Right renal cortex interstitium (tissue), 3 donors: Measurements from ENCODE around the gene CENPO. TPM values are rescaled to one million over a fixed set of nuclear protein-coding genes. Genes with fewer than 3 reads are reported as not detected.

Experiments used
- DNase-seq, 3 donors: peaks; one replicate each; pipeline ENCODE4 v3.0.0-alpha.2; 2013; ENCODE audit warnings: low read depth in 3 of 3, low spot score in 2 of 3
- polyA plus RNA-seq, 3 donors: library from polyadenylated mRNA; unstranded; fragments of 120-200 nt; gene quantifications; one replicate each; pipeline ENCODE4 v1.2.1, GENCODE V29; 2013; ENCODE audit not compliant: insufficient read length in 3 of 3

CENPO gene
- polyA plus RNA-seq, 3 donors = 19.9 to 21.6 (median 20.7) TPM

DNA sequence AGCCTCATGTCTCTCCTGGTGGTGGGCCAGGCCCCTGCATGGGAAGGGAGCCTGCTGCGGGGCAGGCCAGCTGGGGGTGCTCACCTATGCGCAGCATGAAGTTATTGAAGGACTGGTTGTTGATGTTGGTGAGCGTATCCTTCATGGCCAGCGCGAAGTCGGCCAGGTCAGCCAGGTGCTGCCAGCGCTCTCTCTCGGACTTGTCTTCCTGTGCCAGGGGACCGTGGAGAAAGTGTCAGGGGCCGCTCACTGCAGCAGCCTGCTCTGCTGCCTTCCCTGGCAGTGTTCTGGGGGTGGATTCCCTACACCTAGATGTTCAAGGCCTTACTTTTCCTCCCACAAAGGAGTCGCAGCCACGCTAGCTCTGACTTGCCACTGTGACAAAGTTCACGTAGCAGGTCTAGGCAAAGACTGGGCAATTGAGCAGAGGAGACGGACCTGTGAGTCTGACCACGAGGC is 28.2 kb downstream of the CENPO start:
- no peak for DNase-seq

DNA sequence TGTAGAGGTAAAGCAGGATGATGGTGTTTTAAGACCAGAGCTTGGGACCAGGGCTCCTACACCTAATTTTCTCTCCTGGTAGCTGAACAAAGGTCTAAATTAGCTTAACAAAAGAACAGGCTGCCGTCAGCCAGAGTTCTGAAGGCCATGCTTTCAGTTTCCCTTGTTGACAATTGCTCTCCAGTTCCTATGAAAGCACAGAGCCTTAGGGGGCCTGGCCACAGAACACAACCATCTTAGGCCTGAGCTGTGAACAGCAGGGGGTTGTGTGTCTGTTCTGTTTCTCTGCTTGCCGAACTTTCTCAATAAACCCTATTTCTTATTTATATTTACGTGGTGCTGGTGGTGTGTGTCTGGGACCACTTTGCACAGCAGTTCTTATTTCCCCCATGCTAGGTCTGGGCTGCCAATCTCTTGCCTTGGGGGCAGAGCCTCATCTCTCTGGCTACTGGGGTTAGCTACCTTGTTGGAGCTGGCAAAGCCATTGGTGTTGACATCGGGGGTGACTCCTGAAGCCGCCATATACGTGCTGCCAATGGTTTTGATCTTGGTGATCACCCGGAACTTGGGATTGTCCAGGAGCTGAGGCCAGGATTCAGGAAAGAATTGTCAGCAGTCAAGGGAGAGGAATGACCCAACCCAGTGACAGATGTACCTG is 29.0 kb downstream of the CENPO start:
- DNase-seq = no peak

DNA sequence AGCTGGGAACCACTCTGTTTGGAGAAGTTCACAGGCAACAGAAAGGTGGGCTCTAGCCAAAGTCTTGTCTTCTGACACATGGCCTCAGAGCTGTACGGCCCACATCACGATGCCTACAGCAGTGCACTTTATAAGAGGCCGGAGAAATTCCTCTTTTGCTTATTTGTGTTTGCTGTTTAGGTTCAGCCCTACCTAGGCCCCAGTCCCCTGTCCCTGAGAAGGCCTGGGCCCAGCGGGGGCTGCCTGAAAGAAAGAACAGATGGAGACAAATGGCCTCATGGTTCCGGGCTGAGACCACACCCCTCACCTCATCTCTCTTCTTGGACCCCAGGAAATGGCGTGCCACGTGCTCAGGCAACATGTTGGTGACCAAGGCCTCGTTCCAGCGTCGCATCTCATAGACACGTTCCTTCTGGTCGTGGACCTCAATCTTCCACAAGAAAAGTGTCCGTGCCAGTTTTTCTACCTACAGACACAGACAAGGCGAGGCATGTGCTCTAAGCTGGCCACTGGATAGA is 30.9 kb downstream of the CENPO start:
- no peak for DNase-seq

DNA sequence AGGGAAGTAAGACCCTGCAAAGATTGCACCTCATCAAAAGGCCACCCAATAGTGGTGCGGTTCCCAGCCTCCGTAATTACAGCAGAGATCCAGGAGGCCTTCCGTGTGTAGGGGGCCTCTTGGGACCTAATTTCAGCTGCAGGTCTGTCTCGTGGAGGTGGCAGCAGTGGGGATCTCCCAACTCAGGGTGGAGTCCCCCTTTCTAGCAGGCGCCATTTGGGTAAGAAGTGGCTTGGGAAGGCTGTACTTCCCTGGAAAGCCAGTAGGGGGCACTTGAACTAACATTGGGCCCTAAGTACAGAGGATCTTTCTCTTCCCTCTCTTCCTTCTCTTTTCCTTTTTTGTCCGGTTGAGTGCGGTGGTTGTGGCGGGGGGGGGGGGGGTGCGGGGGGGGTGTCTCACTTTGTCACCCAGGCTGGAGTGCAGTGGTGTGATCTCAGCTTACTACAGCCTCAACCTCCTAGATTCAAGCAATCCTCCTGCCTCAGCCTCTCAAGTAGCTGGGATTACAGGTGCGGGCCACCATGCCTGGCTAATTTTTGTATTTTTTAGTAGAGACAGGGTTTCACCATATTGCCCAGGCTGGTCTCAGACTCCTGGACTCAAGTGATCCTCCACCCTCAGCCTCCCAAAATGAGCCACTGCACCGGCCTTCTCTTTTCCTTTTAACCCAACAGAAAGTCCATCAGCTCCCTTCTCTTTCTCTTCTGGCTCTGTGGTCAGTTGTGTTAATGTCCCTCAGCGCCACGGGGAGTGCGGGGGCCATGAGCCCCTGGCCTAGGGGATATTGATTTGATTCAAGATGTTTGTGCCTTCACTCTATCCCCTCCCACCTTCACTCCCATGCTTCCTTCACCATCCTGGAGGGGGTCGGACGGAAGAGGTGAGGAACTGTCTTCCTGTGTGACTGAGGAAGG is 32.0 kb downstream of the CENPO start:
- no peak for DNase-seq

DNA sequence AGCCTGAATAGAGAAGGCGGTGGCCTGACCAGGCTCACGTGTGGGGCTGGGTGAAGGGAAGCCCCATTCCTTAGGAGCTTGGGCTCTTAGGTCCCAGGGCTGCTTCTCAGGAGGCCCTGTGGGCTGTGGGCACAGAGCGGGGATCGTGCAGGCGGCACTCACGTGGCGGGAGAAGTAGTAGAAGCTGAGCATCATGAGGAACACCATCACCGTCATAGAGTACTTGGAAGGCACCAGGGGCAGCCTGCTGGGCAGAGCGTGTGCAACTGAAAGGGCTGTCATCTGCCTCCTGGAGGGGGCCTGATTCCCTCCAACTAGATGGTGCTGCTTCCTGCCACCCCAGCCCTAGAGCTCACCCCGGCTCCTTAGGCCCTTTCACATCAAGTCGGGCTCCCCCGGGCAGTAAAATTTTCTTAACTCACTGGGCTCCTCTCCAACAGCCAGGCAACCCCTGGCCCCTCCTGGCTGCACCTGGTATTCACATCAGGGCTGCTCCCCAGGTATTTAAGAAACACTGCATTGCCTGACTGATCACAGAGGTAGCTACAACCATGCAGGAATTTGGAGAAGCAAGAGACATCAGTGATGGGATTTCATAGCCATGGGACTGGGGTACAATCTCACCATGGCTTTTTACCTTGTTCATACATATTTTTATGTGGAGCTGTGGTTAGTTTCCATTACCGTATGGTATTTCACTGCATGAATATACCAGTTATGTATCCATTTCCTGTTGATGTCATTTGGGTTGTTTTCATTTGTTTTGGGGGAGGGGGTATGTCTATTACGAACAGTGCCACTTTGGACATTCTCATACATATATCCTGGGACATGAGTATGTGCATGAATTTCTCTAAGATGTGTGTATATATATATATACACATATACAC is 32.9 kb downstream of the CENPO start:
- no peak for DNase-seq

DNA sequence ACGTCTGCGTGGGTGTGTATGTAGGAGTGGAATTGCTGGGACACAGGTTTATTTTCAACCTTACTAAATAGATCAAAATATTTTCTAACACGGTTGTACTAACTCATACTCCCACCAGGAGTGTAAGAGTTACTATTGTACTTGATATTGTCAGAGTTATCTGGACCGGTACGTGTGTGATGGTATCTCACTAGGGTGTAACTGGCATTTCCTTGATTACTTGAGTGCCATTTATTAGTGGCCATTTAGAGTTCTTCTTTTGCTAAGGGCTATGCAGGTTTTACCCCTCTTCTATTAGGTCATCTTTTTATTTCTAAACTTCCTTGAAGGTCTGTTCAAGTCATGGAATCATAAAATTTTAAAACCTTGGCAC is 33.5 kb downstream of the CENPO start:
- DNase-seq = no peak

DNA sequence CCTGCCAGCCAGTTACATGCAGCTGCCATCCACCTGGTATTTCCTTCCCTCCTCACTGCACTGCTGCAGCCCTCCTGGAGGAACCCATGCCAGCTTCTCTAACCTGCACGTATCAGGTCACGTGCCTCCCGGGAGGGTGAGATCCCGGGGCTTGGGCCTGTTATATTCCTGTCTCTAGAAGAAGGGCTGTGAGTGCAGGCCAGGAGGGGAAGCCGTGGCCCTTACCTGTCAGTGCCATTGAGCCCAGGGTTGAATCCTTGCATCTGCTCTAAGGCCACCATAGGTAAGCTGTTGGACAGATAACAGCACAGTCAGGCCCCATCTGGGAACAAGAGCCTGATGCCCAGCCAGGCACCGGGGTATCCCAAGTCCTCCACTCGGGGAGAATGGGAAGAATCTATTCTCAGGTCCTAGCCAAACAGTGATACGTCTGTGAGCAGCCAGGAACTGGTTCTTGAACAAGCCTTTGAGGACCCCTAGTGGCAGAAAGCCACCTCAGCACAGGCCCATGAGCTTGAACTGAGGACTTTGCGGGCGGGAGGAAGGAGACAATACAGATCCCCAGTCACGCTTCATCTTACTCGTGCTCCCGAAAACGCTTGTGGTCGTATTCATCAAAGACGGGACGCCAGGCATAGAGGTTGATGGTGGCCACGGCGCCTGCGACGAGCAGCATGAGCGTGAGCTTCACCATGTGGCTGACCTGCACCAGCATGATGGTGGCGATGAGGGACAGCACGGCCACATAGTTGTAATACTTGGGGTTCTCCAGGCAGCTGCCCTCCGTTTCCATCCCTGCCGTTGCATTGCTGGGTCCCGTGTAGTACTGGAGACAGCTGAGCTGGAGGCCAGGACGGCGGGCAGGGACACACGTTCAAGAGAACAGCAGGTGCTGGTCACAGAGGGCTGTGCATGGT is 34.4 kb downstream of the CENPO start:
- DNase-seq = peak; percentile 64 to 76 (median 71)

DNA sequence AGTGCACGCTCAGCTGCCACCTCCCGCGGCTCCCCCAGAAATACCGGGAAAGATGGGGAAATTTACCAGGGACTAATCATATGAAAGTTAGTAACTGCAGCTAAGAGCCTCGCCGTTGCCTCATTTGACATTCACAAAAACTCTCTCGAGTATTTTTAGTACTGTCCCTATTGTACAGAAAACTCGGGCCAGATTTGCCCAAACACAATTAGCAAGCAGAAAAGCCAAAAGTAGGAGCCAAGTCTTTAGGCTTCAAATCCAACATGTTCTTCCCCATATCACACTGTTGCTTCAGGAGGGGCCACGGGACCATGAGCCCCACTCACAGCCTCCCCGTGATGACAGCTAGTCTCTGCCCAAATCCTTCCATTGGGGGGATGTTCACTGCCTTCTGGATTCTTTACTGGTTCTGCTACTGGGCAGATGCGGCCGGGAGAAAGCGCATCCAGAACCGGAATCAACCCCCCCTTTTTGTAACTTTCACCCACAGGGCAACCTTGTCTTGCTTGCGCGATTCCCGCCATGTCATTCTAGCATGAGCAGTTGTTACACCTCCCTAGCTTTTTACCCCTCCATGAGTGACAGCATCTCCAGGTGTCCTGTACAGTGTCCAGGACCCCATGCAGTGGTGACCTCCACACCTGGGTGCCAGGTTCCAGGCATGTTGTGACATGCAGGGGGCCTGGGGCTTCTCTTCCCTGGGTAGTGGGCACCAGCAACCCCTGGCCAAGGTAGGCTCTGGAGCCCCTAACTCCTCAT is 35.2 kb downstream of the CENPO start:
- DNase-seq = no peak

DNA sequence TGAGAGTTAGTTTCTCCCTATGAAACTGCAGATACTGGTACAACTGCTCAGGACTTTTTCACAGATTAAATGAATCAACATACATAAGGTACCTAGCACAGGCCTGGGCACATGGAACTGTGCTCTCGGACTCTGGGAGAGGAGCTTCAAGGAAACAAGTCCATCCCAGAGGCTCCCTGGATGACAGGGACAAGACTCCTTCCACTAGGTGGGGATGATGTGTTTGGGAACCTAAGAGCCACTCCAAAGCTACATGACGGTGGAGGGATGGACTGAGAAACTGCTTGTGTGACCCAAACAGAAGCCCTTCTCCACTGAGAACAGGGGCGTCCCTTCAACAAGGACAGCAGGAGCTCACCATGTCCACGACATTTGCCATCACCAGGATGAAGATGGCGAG is 37.1 kb downstream of the CENPO start:
- DNase-seq = no peak

DNA sequence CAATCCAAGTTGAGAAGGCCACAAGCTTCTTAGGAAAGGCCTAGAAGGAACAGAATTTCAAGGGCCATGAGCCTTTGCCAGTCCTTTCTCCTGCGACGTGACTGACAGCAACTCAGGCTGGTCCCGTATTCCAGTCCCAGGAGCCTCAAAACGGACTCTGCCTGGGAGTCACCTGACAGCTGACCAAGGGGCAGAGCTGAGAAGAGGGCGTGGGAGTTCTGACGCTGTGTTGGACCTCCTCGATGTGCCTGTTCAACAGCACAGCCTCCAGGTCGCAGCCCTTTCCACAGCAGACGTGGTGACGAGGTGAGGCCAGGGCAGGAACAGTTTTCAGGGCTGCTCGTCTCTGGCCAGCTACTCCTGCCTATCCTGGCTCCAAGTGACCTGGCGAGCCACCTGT is 37.6 kb downstream of the CENPO start:
- no peak for DNase-seq

DNA sequence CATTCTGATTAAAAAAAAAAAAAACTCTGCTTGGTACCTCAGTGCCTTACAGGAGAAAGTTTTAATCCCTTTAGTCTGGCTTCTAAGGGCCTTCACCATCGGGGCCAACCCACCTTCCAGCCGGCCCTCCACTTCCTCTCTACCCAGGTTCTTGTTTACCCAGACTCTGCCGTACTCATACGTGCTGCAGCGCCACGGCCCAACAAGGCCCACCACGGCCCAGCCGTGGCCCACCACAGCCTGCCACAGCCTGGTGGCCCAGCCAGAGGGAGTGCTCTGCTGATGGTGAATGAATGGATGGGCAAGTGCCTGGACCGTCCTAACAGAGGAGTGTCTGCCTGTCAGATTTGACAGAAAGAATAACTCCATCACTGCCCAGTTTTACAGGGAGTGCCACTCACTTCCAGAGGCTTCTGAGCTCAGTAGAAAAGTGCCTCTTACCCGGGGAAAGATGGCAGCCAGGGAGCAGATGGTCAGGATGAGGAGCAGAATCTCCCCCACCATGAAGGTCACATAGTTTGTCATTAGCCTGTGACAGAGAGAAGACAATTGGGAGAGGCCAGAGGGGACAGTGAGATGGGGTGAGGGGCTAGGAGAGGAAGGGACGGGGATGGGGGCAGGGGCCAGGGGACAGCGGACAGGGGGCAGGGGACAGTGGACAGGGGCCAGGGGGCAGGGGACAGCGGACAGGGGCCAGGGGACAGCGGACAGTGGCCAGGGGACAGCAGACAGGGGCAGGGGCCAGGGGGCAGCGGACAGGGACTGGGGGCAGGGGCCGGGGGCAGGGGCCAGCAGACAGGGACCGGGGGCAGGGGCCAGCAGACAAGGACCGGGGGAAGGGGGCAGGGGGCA is 38.2 kb downstream of the CENPO start:
- no peak for DNase-seq

DNA sequence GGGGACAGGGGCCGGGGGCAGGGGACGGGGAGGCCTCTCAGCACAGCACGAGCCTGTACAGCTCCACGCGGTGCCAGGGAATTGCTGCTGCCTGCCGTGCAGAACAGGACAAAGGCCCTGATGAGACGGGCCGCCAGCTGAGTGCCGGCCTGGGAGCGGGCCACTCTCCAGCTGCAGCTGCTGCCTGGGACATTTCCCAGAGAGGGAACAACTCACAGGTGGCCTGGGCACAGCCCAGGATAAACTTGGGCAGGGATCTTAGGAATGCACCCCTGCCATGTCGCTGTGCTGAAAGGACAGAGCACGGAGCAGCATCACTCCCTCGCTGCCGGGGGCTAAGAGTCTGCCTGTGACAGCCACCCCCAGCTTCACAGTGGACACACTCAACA is 38.8 kb downstream of the CENPO start:
- DNase-seq = no peak

DNA sequence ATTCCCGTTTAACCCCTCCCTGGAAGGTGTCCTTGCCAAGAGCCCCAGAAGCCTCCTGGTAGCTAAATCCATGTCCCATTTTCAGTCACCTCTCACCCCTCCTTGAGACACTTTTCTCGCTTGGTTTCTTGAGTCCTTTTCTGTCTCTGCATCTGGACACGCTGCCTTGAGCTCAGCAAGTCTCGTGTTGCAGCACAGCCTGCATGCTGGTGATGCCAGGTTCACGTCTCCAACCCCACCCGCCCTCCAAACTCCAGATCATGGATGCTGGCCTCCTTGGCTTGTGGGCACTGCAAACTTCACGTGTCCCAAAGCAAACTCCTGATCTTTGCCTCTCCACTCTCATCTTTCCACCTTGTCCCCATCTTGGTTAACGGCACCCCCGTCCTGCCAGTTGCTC is 39.3 kb downstream of the CENPO start:
- no peak for DNase-seq

DNA sequence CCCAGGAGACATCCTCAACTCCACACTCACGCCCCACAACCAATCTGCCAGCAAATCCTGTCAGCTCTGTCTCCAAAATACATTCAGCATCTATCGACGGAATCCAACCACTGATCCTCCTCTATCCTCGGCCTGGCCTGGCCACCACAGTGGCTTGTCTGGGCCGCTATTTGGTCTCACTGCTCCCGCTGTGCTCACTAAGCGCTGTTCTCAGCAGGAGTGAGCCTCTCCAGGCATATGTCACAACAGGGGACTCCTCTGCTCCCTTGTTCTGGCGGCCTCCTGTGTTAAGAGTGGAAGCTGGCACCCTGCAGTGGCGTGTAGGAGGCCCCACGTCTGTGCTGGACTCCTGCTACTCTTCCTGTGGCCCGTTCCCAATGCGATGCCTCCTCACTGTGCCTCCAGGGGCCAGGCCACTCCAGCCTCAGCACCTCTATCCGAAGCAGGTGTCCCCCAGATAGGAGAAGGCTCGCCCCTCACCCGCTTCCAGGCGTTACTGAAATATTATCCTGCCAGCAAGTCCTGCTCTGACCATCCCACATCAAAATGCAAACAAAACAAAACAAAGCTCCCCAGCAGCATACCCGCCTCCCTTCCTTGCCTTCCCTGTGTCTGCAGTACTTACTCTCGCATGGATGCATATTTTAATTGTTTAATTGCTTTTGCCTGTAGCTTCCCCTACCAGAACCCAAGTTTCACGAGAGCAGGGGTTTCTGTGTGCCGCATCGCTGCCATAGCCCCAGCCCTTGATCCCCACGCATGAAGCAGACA is 39.9 kb downstream of the CENPO start:
- no peak for DNase-seq

DNA sequence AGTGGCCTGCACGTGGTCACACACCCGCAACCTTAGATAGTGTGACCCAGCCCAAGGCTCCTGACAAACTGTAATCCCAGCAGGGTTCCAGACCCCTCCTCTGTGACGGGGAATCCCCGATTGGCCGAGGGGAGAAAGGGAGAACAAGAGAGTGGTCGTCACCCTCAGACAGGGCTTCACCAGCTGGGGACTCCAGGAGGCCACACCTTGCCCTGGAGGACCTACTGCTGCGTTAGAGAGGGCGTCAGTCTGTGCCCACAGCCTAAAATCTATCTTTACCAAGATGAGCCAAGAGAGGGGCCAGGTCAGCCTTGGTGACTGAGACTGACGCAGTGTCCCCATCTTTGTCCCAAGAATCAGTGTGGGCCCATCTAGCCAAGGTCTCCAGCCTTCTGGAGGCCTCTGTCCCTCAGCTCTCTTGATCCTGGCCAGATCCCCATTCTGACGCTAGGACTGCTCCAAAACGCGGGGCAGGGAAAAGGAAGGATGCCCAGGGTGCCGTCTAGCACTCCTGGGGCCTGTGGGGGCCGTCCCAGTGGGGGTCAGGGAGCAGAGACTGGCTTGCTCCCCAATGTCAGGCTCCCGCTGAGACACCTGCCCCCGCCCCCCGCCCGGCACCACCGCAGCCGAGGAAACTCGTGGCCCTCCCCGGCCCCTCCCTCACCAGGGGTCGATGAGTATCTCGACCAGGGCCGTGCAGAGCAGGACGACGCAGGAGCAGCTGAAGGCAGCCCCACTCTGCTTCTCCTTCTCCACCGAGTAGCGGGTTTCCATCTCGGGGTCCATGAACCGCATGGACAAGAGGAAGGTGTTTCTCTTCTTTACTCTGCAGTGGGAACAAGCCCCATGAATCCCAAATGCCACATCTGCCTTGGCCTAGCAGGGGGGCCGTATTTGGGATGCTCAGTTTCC is 40.9 kb downstream of the CENPO start:
- no peak for DNase-seq

DNA sequence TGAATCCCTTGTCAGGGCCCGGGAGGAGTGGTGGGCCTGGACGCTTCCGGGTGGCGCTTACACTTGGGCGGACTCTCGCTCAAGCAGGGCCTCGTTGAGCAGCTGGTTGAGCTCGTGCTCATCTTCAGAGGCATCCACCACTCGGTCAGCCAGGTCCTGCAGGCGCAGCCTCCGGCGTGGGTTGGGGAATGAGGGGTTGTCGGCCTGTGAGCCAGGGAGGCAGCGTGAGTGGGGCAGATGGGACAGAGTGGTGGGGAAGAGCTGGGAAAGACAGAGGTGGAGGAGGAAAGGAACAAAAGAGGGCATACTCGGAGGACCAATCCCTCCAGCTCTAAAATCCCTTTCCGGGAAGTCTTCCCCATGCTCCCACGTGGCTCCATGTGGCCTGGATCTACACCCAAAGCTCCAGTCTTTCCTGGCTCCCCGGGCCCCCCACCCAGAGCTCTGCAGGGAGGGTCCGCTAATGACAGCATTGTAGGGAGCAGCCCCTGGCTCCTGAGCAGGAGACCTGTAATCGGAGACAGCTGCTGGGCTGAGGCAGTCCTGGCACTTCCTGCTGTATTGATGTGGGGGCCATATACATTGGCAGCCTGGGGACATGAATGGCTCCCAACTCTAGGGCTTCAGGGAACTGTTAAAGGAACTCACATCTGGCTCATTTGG is 41.6 kb downstream of the CENPO start:
- DNase-seq = no peak
